ACHN (cell line): ENCODE data around the gene NEUROG2.
"Not testable (repeated sequence)": the region's sequence is repeated elsewhere in the genome, so short reads cannot be mapped to it uniquely, and the experiment has no call there.

Experiments
- DNase-seq: peaks from one replicate; pipeline ENCODE4 v3.0.0-alpha.2; 2015
- in situ Hi-C: cut with HindIII; loops from 2 replicates; pipeline ENCODE4 v1.10.0; 2017; ENCODE audit warnings: low sequenced_read_pairs, low pct_ligation_motif_present, low pct_unique_long_range_greater_than_20kb

Gene NEUROG2

GRCh38 chr4:112523008-112523721, 7.2 kb upstream of the NEUROG2 start:
- no peak for DNase-seq
- in situ Hi-C loops = no loop called here

GRCh38 chr4:112522431-112522830, 6.5 kb upstream of the NEUROG2 start:
- in situ Hi-C loops, DNase-seq: not testable (repeated sequence)

DNA sequence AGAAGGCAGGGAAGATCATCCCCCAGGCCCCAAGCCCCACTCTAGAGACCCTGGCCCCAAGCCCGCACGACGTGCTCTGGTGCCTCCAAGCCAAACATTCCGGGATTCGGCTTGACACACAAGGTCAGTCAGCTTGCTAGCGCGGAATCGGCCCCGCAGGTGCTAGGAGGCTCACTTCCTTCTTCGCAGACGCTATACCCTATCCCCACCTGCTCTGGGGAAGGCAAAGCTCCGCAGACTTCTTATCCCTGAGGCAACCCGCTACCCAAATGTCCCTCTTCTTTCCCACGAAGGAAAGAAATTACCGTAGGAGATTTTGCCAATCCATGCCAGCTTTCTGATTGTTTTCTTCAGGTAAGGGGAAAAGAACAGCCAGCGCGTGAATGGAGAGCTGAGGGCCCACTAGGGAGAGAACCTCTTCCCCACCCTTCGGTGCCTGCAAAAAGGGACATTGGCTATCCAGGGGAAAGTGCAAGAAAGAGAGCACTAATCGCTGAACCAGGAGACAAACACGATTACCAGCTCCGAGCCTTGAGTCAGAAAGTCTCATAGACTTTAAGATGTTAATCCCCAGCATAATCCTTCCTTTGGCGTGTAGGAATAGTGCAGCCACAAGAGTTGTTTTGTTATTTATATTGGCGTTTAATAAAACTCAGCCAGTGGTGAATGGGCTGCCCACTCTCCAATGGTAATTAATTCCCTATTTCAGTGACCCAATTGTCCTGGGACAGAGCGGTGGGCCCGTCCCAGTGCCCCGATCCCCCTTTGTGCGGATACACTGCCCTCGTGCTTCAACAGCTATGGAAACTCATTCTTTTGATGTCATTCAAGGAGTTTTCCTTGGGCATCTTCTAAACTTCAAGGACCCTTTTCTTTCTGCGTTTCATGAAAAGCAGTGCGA, 5.4 kb upstream of the NEUROG2 start:
- in situ Hi-C loops = no loop called here
- DNase-seq = no peak

GRCh38 chr4:112520598-112521122, 4.7 kb upstream of the NEUROG2 start:
- in situ Hi-C loops = no loop called here
- no peak for DNase-seq

DNA sequence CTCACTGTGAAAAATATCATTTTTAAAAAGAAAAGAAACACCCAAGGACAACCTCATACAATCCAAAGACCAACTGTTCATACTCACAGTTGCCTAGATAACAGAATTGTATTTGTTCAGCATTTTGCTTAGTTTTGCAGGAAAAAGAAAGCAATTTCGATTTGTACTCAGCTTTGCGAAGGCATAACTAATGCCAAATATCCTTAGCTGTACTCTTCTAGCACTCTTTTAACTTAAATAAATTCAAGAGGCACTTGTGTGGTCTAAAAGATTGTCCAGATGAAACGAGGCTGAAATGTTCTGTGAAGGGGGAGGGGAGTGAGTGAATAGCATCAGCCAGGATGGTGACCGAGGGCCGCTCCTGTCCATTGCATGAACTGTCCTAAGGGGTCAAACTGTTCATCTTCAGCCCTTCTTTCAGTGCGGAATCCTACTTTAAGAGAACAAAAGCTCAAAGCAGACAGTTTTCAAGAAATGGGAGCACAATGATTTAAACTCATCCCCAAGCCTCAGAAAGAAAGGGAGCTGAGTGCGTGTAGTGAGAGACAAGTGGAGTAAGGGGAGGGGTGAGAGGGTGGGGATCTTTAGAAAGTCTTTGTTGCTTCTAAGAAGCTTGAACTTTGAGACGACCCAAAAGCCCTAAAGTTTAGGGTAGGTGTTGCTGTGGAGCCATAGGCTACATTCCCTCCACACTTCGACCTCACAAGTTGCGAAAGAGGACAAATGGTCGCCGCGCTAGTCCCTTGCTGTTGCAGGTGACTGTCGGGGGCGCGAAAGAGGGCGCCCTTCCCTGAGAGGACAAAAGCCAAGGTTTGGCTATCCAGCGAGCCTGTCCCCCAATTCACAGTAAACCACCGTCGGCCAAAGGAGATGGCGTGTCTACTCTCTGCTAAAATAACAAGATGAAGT, 4.0 kb upstream of the NEUROG2 start:
- in situ Hi-C loops = no loop called here
- no peak for DNase-seq

DNA sequence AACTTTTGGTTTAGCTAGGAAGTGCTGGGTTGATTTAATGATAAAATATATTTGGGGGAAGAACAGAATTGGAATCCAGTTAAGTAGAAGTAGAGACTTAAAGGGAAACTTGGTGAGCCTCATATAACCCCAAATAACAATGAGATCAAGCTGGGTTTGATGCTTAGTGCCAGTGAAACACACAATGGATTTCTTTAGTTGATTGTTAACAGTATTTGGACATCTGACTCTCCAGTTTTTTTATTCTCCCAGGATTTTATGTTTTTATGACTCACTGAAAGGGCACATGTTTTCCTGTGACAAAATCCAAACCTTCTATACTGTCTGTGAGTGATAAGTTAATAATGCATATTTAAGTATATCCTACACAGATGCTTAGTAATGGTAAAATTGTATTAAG, 2.7 kb upstream of the NEUROG2 start:
- no peak for DNase-seq

DNA sequence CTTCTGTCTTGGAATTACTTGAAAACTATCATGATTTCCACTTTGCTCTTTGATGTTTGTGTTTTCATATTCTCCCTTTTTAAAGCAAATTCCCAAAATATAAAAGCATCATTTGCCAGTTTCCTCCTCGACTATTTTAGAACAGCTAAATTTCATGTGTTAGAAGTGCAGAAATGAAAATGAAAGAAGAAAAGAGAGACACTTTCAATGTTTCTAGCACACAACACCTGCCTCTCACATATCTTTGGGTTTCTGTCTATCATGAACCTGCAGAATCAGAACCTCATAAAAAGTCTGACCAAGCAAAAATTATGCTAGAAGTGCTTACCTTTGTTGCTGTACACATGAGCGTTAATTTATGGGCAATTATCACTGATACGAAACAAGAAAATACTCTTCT, 1.9 kb upstream of the NEUROG2 start:
- no peak for DNase-seq
- in situ Hi-C loops = no loop called here

More for the DNA sequence above, 2.7 kb upstream of the NEUROG2 start:
- in situ Hi-C loops = no loop called here

GRCh38 chr4:112517067-112517634, 1.2 kb upstream of the NEUROG2 start:
- in situ Hi-C loops = no loop called here
- DNase-seq = no peak

- in situ Hi-C loops = no loop called here
- DNase-seq = no peak
These were observed 589 bp upstream of the NEUROG2 start for GRCh38 chr4:112516471-112517066.

DNA sequence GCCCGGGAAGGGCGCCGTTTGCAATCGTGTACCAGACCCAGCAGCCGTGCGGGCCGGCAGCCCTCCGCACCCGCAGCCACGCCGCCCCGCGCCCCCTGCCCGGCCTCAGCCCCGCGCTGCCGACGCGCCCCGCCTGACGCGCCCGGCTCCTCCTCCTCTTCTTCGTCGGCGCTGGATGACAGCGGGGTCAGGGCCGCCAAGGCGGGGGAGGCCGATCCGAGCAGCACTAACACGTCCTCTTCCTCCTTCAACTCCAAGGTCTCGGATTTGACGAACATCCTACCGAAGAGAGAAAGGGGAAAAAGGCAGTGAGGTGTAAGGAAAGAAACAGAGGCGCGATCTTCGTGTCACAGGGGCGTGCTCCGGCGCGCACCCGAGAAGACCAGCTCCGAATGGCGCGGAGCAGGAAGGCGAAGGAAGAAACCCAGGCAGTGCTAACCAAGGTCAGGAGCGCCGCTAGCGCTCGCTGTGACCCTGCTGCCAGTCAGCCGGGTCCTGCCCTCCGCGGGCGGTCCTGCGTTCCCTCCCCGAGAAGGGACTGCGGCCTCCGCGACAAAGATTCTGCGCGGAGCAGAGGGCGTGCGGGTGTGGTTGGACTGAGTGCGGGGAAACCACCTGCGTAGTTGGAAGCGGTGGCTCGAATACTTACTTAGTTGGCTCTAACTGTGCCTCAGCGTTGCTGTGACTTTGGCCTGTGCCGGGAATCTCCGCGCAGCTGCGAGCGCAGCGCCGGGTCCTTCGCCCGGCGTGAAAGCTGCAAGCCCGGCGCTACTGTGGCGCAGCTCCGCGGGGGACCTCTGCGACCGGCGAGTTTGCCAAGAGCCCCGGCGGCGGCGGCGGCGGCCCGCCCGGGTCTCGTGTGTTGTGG, 548 bp downstream of the NEUROG2 start:
- peak; percentile 41 for DNase-seq
- in situ Hi-C loops = no loop called here

- DNase-seq = peak; percentile 15
- in situ Hi-C loops = no loop called here
These were observed 1.3 kb downstream of the NEUROG2 start for GRCh38 chr4:112514647-112515197.

- no peak for DNase-seq
- in situ Hi-C loops = no loop called here
These were observed 1.9 kb downstream of the NEUROG2 start for GRCh38 chr4:112513971-112514646.

DNA sequence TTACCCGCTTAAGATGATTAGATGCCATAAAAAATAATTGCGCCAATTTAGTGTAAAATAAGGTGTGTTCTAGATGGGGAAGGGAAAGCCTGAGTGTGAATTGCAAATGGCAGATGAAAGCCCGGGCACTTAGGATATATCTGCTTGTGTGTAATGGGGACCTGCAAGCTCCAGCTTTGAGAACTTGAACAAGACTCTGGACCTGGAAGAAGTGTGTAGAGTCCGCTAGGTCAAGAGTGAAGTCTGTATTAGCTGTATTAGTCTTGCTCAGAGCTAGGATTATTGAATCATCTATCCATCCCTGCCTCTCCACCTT, 4.2 kb downstream of the NEUROG2 start:
- no peak for DNase-seq
- in situ Hi-C loops = no loop called here

- no peak for DNase-seq
- in situ Hi-C loops = no loop called here
These were observed 4.7 kb downstream of the NEUROG2 start for GRCh38 chr4:112511093-112511802.

DNA sequence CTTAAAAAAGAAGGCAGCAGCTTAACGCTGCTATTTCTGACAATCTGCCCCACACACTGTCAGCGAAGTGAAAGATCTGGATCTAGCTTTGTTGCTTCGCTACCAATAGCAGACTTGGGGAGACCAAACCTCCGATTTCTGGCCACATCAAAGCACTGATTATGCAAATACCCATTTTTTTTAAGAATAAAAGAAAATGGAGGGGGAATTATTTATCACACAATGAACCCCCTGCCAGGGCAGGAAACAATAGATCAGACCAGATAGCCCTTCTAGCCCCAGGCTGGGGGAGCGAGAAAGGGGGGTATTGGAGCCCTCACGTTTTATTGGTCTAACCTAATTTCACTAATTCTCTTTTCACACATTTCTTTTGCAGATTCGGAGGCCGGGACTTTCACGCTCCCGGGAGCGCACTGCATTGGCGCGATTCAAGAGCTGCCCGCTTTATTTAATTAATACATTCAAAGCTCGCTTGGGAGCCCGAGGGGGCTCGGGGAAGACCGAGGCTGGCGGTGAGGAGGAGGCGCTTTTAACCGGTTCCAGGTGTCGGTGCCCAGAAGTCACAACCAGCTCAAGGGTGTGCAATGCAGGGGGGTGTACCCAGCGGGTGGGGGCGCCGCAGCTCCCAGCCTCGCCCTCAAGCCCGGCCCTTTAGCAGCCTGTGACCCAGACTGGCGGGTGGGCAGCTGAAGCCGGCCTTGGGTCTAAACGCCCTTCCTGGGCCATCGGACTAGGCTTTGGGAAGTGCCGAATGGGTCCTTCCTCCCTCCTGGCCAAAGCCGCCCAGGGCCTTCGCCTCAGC, 5.5 kb downstream of the NEUROG2 start:
- no peak for DNase-seq
- in situ Hi-C loops = no loop called here
